ENCODE results near the gene FAM120C. TPM values are rescaled to one million over a fixed set of nuclear protein-coding genes. Genes with fewer than 3 reads are reported as not detected.

Gene FAM120C
- total RNA-seq, 1 experiment from 2014 or later, result 8.2 TPM

- POLR2A ChIA-PET (ENCODE audit: unreplicated experiment), result interaction anchor here (0.6 kb wide), 2 partner anchors 137 to 165 kb away, joined by 4 to 6 read pairs; partner anchors contain the start of gene PHF8
- H3K4me2 ChIP-seq (ENCODE audit: low read length), result peak overlapping the region; percentile 97
- peak overlapping the region; percentile 88 for H3K27ac ChIP-seq (ENCODE audit: low read length)
- CTCF ChIA-PET, result interaction anchor here (0.6 kb wide), 1 partner anchor 139 kb away, joined by 4 read pairs; no protein-coding TSS in a partner anchor
- intact Hi-C loops (cut with micrococcal nuclease), result no loop called here
- no peaks in the 10 kb centered on the region for H3K9me3 ChIP-seq (ENCODE audit: low read length)
- peaks cover 8% of the 10 kb centered on the region for H3K36me3 ChIP-seq (ENCODE audit: low read depth, low read length)
- H3F3A ChIP-seq (ENCODE audit: low read length, unreplicated experiment), result peaks cover 6% of the 10 kb centered on the region
- H3K9me2 ChIP-seq (replicated peaks; ENCODE audit: low read length), result no peaks in the 10 kb centered on the region
- ATAC-seq (no peak), DNase-seq (peak; percentile 27)
- H3K9ac ChIP-seq (ENCODE audit: low read length), result peak overlapping the region; percentile 100
- H3K27me3 ChIP-seq (ENCODE audit: low read length), result no peaks in the 10 kb centered on the region
- no TSS peak for BruUV-seq (replicated peaks)
- H3K79me2 ChIP-seq (ENCODE audit: low read length), result peaks cover 66% of the 10 kb centered on the region
- peak overlapping the region; percentile 92 for H3K4me3 ChIP-seq (ENCODE audit: low read length)
- TF ChIP-seq EZH2 (IDR thresholded peaks at IDR 0.05; ENCODE audit: low read length, unreplicated experiment) (no peak), EZH2phosphoT487 (IDR thresholded peaks at IDR 0.05; ENCODE audit: borderline replicate concordance, low read length) (no peak), CTCF (conservative IDR thresholded peaks at IDR 0.05; ENCODE audit: low read depth, low read length) (no peak)
- 0 out of 2 replicates have a peak, but pooled peaks cover 10% of the 10 kb centered on the region for H4K20me1 ChIP-seq (ENCODE audit: low read length)
- peaks cover 57% of the 10 kb centered on the region for H3K4me1 ChIP-seq (ENCODE audit: insufficient read depth, low read length)
- no peak overlapping the region for H2AFZ ChIP-seq (ENCODE audit: low read length)
These were observed 1.7 kb downstream of the FAM120C start for GRCh38 chrX:54181202-54181953.

- BruUV-seq (replicated peaks), result no TSS peak
- Histone ChIP-seq H2AFZ (ENCODE audit: low read length) (no peak overlapping the region), H3K9me2 (replicated peaks; ENCODE audit: low read length) (no peaks in the 10 kb centered on the region), H3K27me3 (ENCODE audit: low read length) (no peaks in the 10 kb centered on the region), H3K79me2 (ENCODE audit: low read length) (peaks cover 75% of the 10 kb centered on the region), H3K4me1 (ENCODE audit: insufficient read depth, low read length) (peaks cover 57% of the 10 kb centered on the region), H3K27ac (ENCODE audit: low read length) (0 out of 2 replicates have a peak overlapping the region, but pooled peaks have one; percentile 88), H4K20me1 (ENCODE audit: low read length) (0 out of 2 replicates have a peak, but pooled peaks cover 10% of the 10 kb centered on the region), H3K4me3 (ENCODE audit: low read length) (peak overlapping the region; percentile 92), H3K4me2 (ENCODE audit: low read length) (peak overlapping the region; percentile 97), H3F3A (ENCODE audit: low read length, unreplicated experiment) (peaks cover 6% of the 10 kb centered on the region), H3K36me3 (ENCODE audit: low read depth, low read length) (peaks cover 8% of the 10 kb centered on the region), H3K9me3 (ENCODE audit: low read length) (no peaks in the 10 kb centered on the region), H3K9ac (ENCODE audit: low read length) (peak overlapping the region; percentile 100; the same call in 1 of the 2 replicates)
- DNase-seq, result peak; percentile 39
- intact Hi-C loops (cut with micrococcal nuclease), result no loop called here
- CTCF ChIA-PET, result interaction anchor here (0.6 kb wide), 1 partner anchor 138 kb away, joined by 4 read pairs; no protein-coding TSS in a partner anchor
- ATAC-seq, result no peak
- POLR2A ChIA-PET (ENCODE audit: unreplicated experiment), result interaction anchor here (0.6 kb wide), 1 partner anchor 166 kb away, joined by 4 read pairs; no protein-coding TSS in a partner anchor
- TF ChIP-seq CTCF (conservative IDR thresholded peaks at IDR 0.05; ENCODE audit: low read depth, low read length) (no peak), EZH2phosphoT487 (IDR thresholded peaks at IDR 0.05; ENCODE audit: borderline replicate concordance, low read length) (no peak), EZH2 (IDR thresholded peaks at IDR 0.05; ENCODE audit: low read length, unreplicated experiment) (no peak)
These were observed 2.7 kb downstream of the FAM120C start for GRCh38 chrX:54180403-54180802.

Data from PC-3 (cell line).